Activated naive CD4-positive, alpha-beta T cell treated with anti-CD3 and anti-CD28 coated beads for 36 hours (primary cell): Measurements from ENCODE around the gene ST7. TPM values are rescaled to one million over a fixed set of nuclear protein-coding genes. Genes with fewer than 3 reads are reported as not detected.

ENCODE experiments used
- CTCF ChIA-PET: fragments of 350-600 bp; sonication (Branson Sonifier 250); formaldehyde crosslinking; loops from one replicate; lab custom pipeline; 2021; ENCODE audit warnings: antibody characterized with exemption; lab: Charles Lee
- DNase-seq: peaks from one replicate; pipeline ENCODE4 v3.0.0-alpha.2; 2020
- H3K27ac Mint-ChIP-seq: one replicate; pipeline ENCODE4 v1.8.0; 2021; ENCODE audit warnings: mild to moderate bottlenecking, mixed read lengths
- H3K27me3 Mint-ChIP-seq: one replicate; pipeline ENCODE4 v1.8.0; 2021; ENCODE audit warnings: low read depth, mixed read lengths
- H3K36me3 Mint-ChIP-seq: one replicate; pipeline ENCODE4 v1.8.0; 2021; ENCODE audit warnings: low read depth, mixed read lengths
- H3K4me1 Mint-ChIP-seq: one replicate; pipeline ENCODE4 v1.8.0; 2021; ENCODE audit warnings: low read depth, mixed read lengths
- H3K4me3 Mint-ChIP-seq: one replicate; pipeline ENCODE4 v1.8.0; 2021; ENCODE audit warnings: mild to moderate bottlenecking, moderate library complexity, mixed read lengths
- H3K9me3 Mint-ChIP-seq: one replicate; pipeline ENCODE4 v1.8.0; 2021; ENCODE audit warnings: mixed read lengths
- intact Hi-C: fragments of 100-400 bp; cut with micrococcal nuclease; formaldehyde crosslinking; loops from one replicate; pipeline ENCODE4 v1.15.1; 2023
- total RNA-seq, 2 experiments: library from RNA; stranded (reverse); gene quantifications; one replicate each; pipeline ENCODE4 v1.2.3, GENCODE V29; 2021

The ST7 gene
- total RNA-seq, 2 experiments from 2014 or later, result 4.1 to 5.2 TPM

DNA sequence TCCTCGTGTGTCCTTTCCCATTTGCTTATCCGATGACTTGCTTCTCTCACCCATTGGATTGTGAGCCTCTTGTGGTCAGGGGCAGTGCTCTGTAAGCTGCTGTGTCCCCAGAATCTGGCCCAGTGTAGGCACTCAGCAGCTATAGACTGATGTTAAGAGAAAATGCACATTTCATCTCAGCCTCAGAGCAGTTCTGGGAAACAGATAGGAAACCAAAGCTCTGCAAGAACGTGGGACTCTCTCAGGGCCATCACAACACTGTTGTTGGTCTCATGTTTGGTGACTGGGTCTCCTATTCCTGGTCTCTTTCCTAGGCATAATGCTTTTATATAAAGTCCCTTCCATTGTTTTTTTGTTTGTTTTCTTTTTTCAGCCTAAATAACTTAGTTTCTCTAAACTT lies 141.2 kb downstream of the ST7 start:
- Mint-ChIP-seq H3K9me3 (no peaks in the 10 kb centered on the region), H3K27ac (no peak overlapping the region), H3K4me3 (no peak overlapping the region), H3K36me3 (no peaks in the 10 kb centered on the region), H3K27me3 (no peaks in the 10 kb centered on the region), H3K4me1 (peaks cover 2% of the 10 kb centered on the region)
- intact Hi-C loops, result no loop called here
- no peak for DNase-seq
- CTCF ChIA-PET, result no interaction called here

DNA sequence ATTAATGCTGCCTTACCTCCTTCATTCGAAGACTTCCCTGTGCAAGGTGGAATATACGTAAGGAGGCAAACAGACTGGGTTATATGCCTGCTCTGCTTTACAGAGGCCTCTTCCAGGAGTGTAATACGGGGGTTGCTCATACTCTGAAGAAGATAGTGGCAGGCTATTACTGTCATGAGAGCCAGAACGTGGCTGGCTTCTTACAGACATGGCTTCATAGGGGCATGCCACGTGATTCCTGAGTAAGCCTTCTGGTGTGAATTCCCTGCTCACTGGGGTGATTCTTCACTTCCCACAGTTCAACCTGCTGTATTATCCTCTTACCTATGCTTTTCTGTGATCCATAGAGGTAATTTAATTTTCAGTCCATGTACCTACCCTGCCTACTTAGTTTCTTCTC lies 141.8 kb downstream of the ST7 start:
- Mint-ChIP-seq H3K9me3 (no peaks in the 10 kb centered on the region), H3K27ac (no peak overlapping the region)
- CTCF ChIA-PET, result no interaction called here

DNA sequence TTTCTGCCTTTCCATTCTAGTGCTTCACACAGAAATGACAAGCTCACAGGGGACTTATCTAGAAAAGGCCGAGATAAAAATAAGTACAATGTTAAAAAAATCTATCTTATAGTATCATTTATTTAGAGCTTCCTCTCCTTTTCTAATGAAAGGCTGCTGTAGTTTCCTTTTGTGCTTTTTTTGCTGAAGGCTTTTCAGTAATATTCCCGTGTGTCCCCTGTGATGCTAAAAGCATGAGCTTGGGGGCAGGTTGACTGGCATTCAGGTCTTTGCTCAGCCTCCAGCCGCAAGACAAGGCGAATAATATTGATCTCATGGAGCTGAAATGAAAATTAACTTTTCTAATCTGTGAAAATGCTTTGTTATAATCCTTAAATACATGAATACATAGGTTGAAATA lies 143.0 kb downstream of the ST7 start:
- DNase-seq, result no peak
- intact Hi-C loops, result no loop called here
- H3K27me3 Mint-ChIP-seq, result peaks cover 2% of the 10 kb centered on the region
- H3K36me3 Mint-ChIP-seq, result peaks cover 1% of the 10 kb centered on the region
- CTCF ChIA-PET, result no interaction called here
- H3K27ac Mint-ChIP-seq, result no peak overlapping the region
- H3K4me3 Mint-ChIP-seq, result no peak overlapping the region
- H3K4me1 Mint-ChIP-seq, result peaks cover 2% of the 10 kb centered on the region
- H3K9me3 Mint-ChIP-seq, result no peaks in the 10 kb centered on the region

More for the DNA sequence above, 141.8 kb downstream of the ST7 start:
- Mint-ChIP-seq H3K4me1 (peaks cover 2% of the 10 kb centered on the region), H3K27me3 (no peaks in the 10 kb centered on the region), H3K36me3 (no peaks in the 10 kb centered on the region), H3K4me3 (no peak overlapping the region)
- intact Hi-C loops, result no loop called here
- DNase-seq, result no peak

DNA sequence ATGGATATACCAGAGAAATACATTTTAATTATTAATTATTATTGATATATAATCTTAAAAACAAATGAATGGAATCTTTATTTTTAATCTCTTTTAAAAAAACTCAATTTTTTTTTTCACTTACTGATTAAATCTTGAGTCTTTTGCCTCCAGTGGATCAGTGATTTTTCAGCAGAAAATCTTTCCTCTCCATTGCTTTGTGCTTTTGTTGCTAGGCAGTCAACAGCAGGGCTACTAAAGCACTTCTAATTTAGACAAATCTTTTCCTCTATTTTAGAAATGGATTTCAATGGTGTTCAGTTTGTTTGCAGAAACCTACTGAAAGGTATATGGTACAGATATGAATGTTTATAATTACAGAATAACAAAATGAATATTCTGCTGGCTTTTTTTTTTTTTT lies 143.6 kb downstream of the ST7 start:
- CTCF ChIA-PET, result no interaction called here
- Mint-ChIP-seq H3K4me1 (peaks cover 2% of the 10 kb centered on the region), H3K27ac (no peak overlapping the region), H3K27me3 (peaks cover 2% of the 10 kb centered on the region), H3K4me3 (no peak overlapping the region), H3K36me3 (peaks cover 1% of the 10 kb centered on the region), H3K9me3 (no peaks in the 10 kb centered on the region)
- intact Hi-C loops, result no loop called here
- no peak for DNase-seq

DNA sequence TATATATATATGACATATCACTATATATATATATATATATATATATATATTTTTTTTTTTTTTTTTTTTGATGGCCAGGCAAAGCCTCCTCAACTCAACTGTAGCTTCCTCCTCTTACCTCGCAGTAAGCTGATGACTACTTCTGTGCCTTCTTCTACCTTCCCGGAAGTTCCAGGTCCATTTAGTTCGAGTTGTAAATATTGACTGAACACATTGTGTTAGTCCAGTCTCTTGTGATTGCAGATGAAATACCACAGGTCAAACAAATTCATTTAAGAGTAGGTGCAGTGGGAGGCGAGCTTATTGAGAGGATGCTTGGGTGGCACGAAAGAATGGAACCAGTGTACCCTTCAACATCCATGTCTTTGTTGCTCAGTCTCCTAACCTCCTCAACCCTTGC lies 144.6 kb downstream of the ST7 start:
- no peaks in the 10 kb centered on the region for H3K9me3 Mint-ChIP-seq
- H3K27me3 Mint-ChIP-seq, result peaks cover 2% of the 10 kb centered on the region
- intact Hi-C loops, result no loop called here
- no peak overlapping the region for H3K27ac Mint-ChIP-seq
- CTCF ChIA-PET, result no interaction called here
- peaks cover 2% of the 10 kb centered on the region for H3K4me1 Mint-ChIP-seq
- H3K36me3 Mint-ChIP-seq, result peaks cover 1% of the 10 kb centered on the region
- no peak for DNase-seq
- no peak overlapping the region for H3K4me3 Mint-ChIP-seq

DNA sequence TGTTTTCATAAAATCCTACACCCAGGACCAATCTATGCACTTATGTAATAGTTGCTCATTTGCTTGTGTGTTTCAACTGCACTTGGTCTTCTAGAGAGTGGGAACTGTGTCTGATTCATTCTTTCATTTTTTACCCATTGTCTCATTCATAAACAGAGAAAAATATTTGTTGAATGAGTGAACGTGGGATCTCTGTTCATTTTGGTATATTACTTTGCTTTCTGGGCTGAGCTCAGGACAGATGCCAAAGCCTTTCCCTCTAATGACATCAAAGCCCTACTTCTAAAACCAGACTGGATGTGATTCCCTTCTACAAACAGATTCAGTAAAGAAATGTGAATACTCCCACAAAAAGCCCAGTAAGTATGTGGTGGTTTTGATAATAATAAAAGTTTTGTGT lies 145.2 kb downstream of the ST7 start:
- H3K27ac Mint-ChIP-seq, result no peak overlapping the region
- no peak overlapping the region for H3K4me3 Mint-ChIP-seq
- H3K4me1 Mint-ChIP-seq, result peaks cover 2% of the 10 kb centered on the region
- H3K27me3 Mint-ChIP-seq, result peaks cover 2% of the 10 kb centered on the region
- intact Hi-C loops, result no loop called here
- no peaks in the 10 kb centered on the region for H3K9me3 Mint-ChIP-seq
- peaks cover 1% of the 10 kb centered on the region for H3K36me3 Mint-ChIP-seq
- CTCF ChIA-PET, result interaction anchor here (0.6 kb wide), 1 partner anchor 740 kb away, joined by 3 read pairs; no protein-coding TSS in a partner anchor
- no peak for DNase-seq

DNA sequence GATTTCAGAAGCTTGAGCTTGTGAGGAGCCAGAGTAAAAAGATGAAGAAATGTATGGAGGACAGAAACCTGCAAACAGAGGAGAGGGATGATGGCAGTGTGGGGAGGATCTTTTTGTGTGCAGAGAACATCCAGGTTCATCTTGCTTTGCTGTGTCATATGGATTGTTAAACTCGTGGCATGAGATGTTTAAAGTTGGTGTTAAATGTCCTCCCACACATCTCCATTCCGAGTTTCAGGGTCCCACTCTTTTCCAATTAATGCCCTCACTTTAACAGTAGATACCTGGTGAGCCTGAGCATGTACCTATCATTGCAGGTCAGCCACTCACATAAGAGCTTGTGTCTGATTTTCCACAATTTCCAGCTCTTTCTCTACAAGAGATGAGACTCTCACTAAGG lies 147.7 kb downstream of the ST7 start:
- Mint-ChIP-seq H3K4me3 (no peak overlapping the region), H3K27ac (no peak overlapping the region), H3K4me1 (peaks cover 2% of the 10 kb centered on the region), H3K27me3 (peaks cover 2% of the 10 kb centered on the region), H3K36me3 (peaks cover 1% of the 10 kb centered on the region), H3K9me3 (no peaks in the 10 kb centered on the region)
- no peak for DNase-seq
- intact Hi-C loops, result no loop called here
- CTCF ChIA-PET, result interaction anchor here (0.9 to 1.2 kb wide), 3 partner anchors 8 to 26 kb away, joined by 3 read pairs; no protein-coding TSS in a partner anchor

DNA sequence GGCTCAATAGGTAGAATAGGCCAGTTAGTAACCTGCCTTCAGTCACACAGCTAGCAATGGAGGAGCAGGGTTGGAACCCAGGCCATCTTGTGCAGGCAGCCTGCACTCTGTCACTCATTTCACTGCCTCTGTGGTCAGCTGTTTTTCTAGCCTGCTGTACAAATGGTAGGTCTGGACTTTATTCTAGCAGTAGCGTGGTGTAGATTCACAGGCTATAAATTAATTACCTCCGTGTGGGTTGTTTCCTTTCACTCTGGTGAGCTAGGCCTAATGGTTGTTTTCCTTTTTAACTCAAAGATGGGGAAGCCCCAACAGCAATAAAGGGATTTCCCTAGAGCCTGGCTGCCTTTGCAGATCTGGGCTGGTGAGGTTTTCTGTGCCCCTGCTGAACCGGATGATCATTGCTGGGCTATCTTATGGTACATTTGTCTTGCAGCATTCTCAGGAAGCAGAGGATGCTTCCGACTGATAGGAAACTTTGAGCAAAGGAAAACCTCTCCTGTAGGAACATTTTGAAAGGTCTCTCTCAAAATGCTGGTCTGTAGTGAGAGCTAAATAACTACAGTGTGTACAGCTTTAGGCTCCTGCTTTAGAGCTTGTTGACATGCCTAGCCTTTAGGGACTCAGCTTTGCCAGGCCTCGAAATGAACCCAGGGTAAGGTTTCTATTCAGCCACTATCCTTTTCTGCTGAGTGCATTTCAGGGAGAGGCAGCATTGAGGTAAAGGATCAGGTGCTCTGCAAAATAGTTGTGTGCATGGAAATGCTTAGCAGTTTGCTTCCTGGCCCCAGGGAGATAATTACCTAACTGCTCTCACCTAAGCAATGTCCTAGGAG lies 157.4 kb downstream of the ST7 start:
- peaks cover 34% of the 10 kb centered on the region for H3K4me1 Mint-ChIP-seq
- H3K9me3 Mint-ChIP-seq, result peaks cover 4% of the 10 kb centered on the region
- H3K4me3 Mint-ChIP-seq, result peak overlapping the region; percentile 27
- H3K27me3 Mint-ChIP-seq, result no peaks in the 10 kb centered on the region
- H3K27ac Mint-ChIP-seq, result peak overlapping the region; percentile 24
- peaks cover 3% of the 10 kb centered on the region for H3K36me3 Mint-ChIP-seq
- CTCF ChIA-PET, result interaction anchor here (0.6 to 2.4 kb wide), 8 partner anchors 8 to 180 kb away, joined by 3 to 13 read pairs (median 4); no protein-coding TSS in a partner anchor
- intact Hi-C loops, result loop anchor here (1.0 to 10.0 kb wide), 6 partner anchors 23 to 436 kb away; partner anchors contain the start of genes CAPZA2, MET and ST7
- DNase-seq, result peak; percentile 75

DNA sequence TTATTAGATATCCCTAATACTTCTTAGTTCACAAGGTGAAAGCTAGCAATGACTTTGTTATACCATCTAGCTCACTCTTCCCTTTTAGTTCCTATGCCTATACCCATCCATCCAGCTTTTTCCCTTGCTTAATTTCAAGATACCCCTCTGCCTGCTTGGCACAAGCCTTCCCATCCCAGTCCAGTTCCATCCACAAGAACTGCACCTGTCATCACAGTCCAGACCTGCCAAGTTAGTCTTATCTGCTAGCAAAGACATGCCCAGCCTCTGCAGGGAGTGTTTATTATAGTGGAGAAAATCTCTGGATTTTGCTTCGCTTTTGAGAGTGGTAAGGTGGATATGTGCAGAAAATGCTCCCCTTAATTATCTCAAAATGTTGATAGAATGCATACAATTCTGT lies 158.2 kb downstream of the ST7 start:
- no peak for DNase-seq
- peaks cover 4% of the 10 kb centered on the region for H3K9me3 Mint-ChIP-seq
- no peak overlapping the region for H3K27ac Mint-ChIP-seq
- no peaks in the 10 kb centered on the region for H3K27me3 Mint-ChIP-seq
- peaks cover 34% of the 10 kb centered on the region for H3K4me1 Mint-ChIP-seq
- CTCF ChIA-PET, result interaction anchor here (0.6 to 2.4 kb wide), 6 partner anchors 16 to 181 kb away, joined by 3 to 13 read pairs (median 4); no protein-coding TSS in a partner anchor
- H3K4me3 Mint-ChIP-seq, result no peak overlapping the region
- H3K36me3 Mint-ChIP-seq, result peaks cover 3% of the 10 kb centered on the region
- intact Hi-C loops, result loop anchor here (5.0 to 10.0 kb wide), 3 partner anchors 59 to 437 kb away; partner anchors contain the start of genes CAPZA2 and MET

DNA sequence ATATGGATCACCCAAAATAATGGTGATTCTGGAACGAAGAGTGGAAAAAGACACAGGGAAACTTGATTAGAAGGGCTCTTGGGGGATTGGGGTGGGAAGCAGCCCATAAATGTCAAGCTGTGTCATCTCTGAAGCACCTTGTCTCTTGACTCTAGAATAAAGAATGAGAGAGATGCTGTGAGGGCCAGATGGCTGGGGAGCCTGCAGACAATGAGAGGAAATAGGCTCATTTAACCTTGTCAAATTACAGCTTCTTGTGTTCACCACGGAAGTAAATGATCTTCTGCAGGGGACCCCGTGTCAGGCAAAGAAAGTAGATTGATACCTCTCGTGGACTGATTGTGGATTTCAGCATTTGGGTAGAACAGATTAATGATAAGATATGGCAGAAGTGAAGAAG lies 159.3 kb downstream of the ST7 start:
- no peak overlapping the region for H3K4me3 Mint-ChIP-seq
- H3K27me3 Mint-ChIP-seq, result no peaks in the 10 kb centered on the region
- CTCF ChIA-PET, result no interaction called here
- peaks cover 33% of the 10 kb centered on the region for H3K4me1 Mint-ChIP-seq
- peaks cover 4% of the 10 kb centered on the region for H3K9me3 Mint-ChIP-seq
- no peak for DNase-seq
- H3K36me3 Mint-ChIP-seq, result peaks cover 3% of the 10 kb centered on the region
- H3K27ac Mint-ChIP-seq, result no peak overlapping the region
- intact Hi-C loops, result loop anchor here (5.0 to 10.0 kb wide), 3 partner anchors 60 to 438 kb away; partner anchors contain the start of genes CAPZA2 and MET

DNA sequence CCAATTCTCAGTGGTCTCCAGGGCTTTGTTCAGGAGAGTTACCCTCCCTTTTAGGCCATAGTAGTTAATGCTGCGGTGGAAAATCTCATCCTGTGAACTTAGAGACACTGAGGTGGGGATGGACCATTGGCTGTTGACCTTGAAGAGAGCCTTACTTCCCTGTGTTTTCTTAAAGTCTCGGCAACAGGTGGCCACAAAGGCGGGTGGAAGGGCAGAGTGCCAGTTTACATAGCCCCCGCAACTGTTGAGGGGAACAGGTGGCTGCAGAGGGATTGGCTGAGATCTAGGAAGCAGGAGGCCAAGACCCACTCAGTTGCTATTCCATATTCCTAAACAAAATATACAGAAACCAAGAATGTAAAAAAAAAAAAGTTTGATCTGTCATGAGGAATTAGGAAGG lies 160.6 kb downstream of the ST7 start:
- Mint-ChIP-seq H3K27me3 (peaks cover 1% of the 10 kb centered on the region), H3K27ac (no peak overlapping the region), H3K4me1 (peaks cover 24% of the 10 kb centered on the region), H3K36me3 (no peaks in the 10 kb centered on the region), H3K9me3 (peaks cover 3% of the 10 kb centered on the region), H3K4me3 (no peak overlapping the region)
- no peak for DNase-seq
- CTCF ChIA-PET, result interaction anchor here (1.2 to 15.1 kb wide), 2 partner anchors 9 to 126 kb away, joined by 7 to 307 read pairs; no protein-coding TSS in a partner anchor
- intact Hi-C loops, result loop anchor here (5.0 to 10.0 kb wide), 3 partner anchors 62 to 439 kb away; partner anchors contain the start of genes CAPZA2 and MET

DNA sequence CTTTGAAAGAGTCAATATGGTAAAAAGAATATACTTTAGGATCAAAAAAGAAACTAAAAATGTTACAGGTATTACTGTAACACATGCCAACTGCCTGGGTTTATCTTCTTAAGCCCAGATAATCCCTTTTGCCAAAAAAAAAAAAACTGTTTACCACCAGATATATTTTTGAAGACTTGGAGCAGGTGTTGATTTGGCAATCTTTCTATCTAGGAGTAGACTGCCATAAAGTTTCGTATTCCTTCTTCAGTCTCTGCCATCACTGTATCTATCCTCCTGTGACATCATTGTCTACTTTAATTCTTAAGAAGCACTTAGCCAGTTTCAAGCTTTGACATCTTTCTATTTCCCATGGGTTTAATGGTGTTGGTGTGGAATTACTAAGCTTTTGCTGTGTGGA lies 161.0 kb downstream of the ST7 start:
- CTCF ChIA-PET, result interaction anchor here (0.6 to 15.1 kb wide), 5 partner anchors 9 to 757 kb away, joined by 4 to 307 read pairs (median 9); no protein-coding TSS in a partner anchor

More for the DNA sequence above, 161.0 kb downstream of the ST7 start:
- no peak for DNase-seq
- no peaks in the 10 kb centered on the region for H3K36me3 Mint-ChIP-seq
- peaks cover 22% of the 10 kb centered on the region for H3K4me1 Mint-ChIP-seq
- H3K4me3 Mint-ChIP-seq, result no peak overlapping the region
- no peak overlapping the region for H3K27ac Mint-ChIP-seq
- no peaks in the 10 kb centered on the region for H3K9me3 Mint-ChIP-seq
- intact Hi-C loops, result loop anchor here (5.0 to 10.0 kb wide), 3 partner anchors 62 to 439 kb away; partner anchors contain the start of genes CAPZA2 and MET
- H3K27me3 Mint-ChIP-seq, result peaks cover 1% of the 10 kb centered on the region
